Stimulated activated effector memory CD8-positive, alpha-beta T cell treated with anti-CD3 and anti-CD28 coated beads, Interleukin-12 subunit alpha, Interleukin-12 subunit beta, amount 100 ng/mL, for 72 hours (primary cell): ENCODE data around the gene GNGT2.
A peak's percentile ranks its signal among the peaks of the same experiment; 100 is the strongest.

ENCODE experiments used
- ATAC-seq: fragments of 150-1000 bp; cut with Tn5 transposase; 2 replicates; pipeline ENCODE4 v1.10.0; 2021
- DNase-seq, 2 donors: peaks; one replicate each; pipeline ENCODE4 v3.0.0; 2021 to 2022; ENCODE audit warnings: low spot score in 2 of 2
- H3K27ac Mint-ChIP-seq: one replicate; pipeline ENCODE4 v1.8.0; 2022; ENCODE audit warnings: mild to moderate bottlenecking, mixed read lengths
- H3K36me3 Mint-ChIP-seq: one replicate; pipeline ENCODE4 v1.8.0; 2022; ENCODE audit warnings: mild to moderate bottlenecking, mixed read lengths
- H3K4me1 Mint-ChIP-seq: one replicate; pipeline ENCODE4 v1.8.0; 2022; ENCODE audit warnings: mixed read lengths
- H3K4me3 Mint-ChIP-seq: one replicate; pipeline ENCODE4 v1.8.0; 2022; ENCODE audit warnings: mild to moderate bottlenecking, mixed read lengths
- H3K9me3 Mint-ChIP-seq: one replicate; pipeline ENCODE4 v1.8.0; 2022; ENCODE audit warnings: mixed read lengths

The GNGT2 gene

GRCh38 chr17:49235896-49236295 is 25.5 kb upstream of the GNGT2 start:
- H3K4me3 Mint-ChIP-seq, result no peak overlapping the region
- H3K4me1 Mint-ChIP-seq, result no peaks in the 10 kb centered on the region
- DNase-seq (no peak), ATAC-seq (no peak)
- H3K36me3 Mint-ChIP-seq, result no peaks in the 10 kb centered on the region
- no peaks in the 10 kb centered on the region for H3K9me3 Mint-ChIP-seq
- H3K27ac Mint-ChIP-seq, result no peak overlapping the region

DNA sequence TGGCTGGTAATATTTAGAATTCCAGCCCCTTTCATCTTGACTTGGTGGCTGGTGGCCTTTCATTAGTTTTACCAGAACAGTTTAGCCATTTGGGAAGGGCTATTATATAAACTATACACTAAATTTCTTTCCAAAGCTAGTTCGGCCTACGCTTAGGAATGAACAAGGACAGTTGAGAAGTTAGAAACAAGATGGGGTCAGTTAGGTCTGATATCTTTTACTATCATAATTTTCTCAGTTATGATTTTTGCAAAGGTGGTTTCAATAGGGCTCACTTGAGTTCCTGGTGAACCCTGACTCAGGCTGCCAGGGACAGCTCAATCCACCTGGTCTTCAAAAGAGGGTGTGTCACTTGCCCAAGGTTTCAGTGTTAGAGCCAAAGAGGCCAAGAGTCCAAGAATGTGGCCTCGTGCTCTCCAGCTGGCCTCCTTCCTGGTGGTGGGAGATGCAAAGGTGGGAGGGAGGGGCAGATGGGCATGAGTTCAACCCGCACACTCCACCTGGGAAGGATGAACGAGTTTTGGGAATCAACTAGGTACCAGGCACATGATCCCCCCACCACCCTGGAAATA is 24.2 kb upstream of the GNGT2 start:
- ATAC-seq, result no peak
- H3K9me3 Mint-ChIP-seq, result no peaks in the 10 kb centered on the region
- H3K36me3 Mint-ChIP-seq, result no peaks in the 10 kb centered on the region
- DNase-seq, result no peak
- peaks cover 10% of the 10 kb centered on the region for H3K4me1 Mint-ChIP-seq
- H3K4me3 Mint-ChIP-seq, result no peak overlapping the region
- H3K27ac Mint-ChIP-seq, result no peak overlapping the region

DNA sequence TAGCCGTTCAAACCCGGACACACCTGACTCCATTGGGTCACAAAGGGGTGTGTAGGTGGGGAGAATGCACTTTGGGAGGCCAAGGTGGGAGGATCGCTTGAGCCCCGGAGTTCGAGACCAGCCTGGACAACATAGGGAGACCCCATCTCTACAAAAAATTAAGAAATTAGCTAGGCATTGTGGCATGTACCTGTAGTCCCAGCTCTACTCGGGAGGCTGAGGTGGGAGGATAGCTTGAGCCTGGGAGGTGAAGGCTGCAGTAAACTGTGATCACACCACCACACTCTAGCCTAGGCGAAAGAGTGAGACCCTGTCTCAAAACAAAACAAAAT is 21.2 kb upstream of the GNGT2 start:
- DNase-seq (no peak), ATAC-seq (no peak)
- Mint-ChIP-seq H3K9me3 (no peaks in the 10 kb centered on the region), H3K36me3 (peaks cover 9% of the 10 kb centered on the region), H3K4me3 (peak overlapping the region; percentile 73), H3K27ac (no peak overlapping the region), H3K4me1 (peaks cover 29% of the 10 kb centered on the region)

- peak; percentile 80 to 92 for DNase-seq
- Mint-ChIP-seq H3K4me1 (peaks cover 33% of the 10 kb centered on the region), H3K4me3 (peak within 1 kb of the TSS; percentile 73), H3K9me3 (no peaks in the 10 kb centered on the region), H3K36me3 (peaks cover 10% of the 10 kb centered on the region), H3K27ac (peak within 1 kb of the TSS; percentile 8)
- ATAC-seq, result peak; percentile 94
These were observed 20.5 kb upstream of the GNGT2 start, which contains the start of gene PHOSPHO1 for GRCh38 chr17:49230636-49231562. Gene PHOSPHO1, minus strand, starts transcription at chr17:49230787. Its CDS starts 4,096 bp downstream, at chr17:49226691.

DNA sequence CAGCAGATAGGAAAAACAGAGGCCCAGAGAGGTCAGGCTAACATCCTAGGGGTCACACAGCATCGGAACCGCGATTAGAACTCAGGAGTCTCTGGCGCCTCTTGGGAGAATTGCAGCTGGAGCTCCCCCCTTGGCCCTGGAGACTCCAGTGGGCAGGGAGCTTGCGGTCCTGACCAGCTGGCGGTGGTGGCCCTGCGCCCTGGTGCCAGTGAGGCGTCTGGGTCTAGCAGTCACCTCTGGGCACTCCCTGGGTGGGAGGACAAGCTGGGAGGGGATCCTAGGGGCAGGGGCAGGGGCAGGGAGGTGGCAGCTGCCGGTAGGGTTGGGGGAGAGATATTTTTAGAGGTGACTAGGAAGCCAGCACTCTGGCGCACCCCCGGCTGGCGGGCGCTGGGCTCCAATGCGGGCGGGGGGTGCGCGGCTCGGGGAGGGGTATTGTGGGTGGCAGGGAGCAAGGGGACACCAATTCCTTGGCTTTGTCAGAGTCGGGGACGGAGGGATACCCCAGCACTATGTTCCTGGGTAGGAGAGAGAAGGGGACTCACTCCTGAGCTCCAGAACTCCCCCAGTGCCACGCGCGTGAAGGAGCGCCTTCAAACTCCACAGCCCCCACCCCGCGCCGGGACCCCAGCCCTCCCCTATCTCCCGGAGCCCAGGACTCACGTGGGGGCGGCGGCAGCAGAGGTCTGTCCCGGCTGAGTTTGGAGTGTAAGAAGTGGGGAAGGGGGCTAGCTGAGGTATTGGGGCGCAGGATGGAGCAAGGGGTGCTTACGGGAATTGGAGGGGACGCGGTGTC is 19.6 kb upstream of the GNGT2 start:
- ATAC-seq, result peak; percentile 3
- H3K9me3 Mint-ChIP-seq, result no peaks in the 10 kb centered on the region
- peaks cover 39% of the 10 kb centered on the region for H3K4me1 Mint-ChIP-seq
- peak overlapping the region; percentile 8 for H3K27ac Mint-ChIP-seq
- no peak for DNase-seq
- peak overlapping the region; percentile 73 for H3K4me3 Mint-ChIP-seq
- H3K36me3 Mint-ChIP-seq, result peaks cover 19% of the 10 kb centered on the region

GRCh38 chr17:49229076-49229804 is 18.9 kb upstream of the GNGT2 start:
- Mint-ChIP-seq H3K9me3 (no peaks in the 10 kb centered on the region), H3K27ac (peak overlapping the region; percentile 8), H3K36me3 (peaks cover 26% of the 10 kb centered on the region), H3K4me1 (peaks cover 46% of the 10 kb centered on the region), H3K4me3 (peak overlapping the region; percentile 73)
- ATAC-seq (no peak), DNase-seq (no peak)

- Mint-ChIP-seq H3K4me1 (peaks cover 58% of the 10 kb centered on the region), H3K4me3 (no peak overlapping the region), H3K9me3 (no peaks in the 10 kb centered on the region), H3K36me3 (peaks cover 41% of the 10 kb centered on the region), H3K27ac (peak overlapping the region; percentile 53)
- ATAC-seq, result peak; percentile 54
- DNase-seq, result peak; percentile 62 to 88
These were observed 17.3 kb upstream of the GNGT2 start for GRCh38 chr17:49227436-49228261.

GRCh38 chr17:49226771-49227435 is 16.5 kb upstream of the GNGT2 start:
- H3K4me1 Mint-ChIP-seq, result peaks cover 66% of the 10 kb centered on the region
- no peaks in the 10 kb centered on the region for H3K9me3 Mint-ChIP-seq
- peak overlapping the region; percentile 53 for H3K27ac Mint-ChIP-seq
- no peak for ATAC-seq
- DNase-seq, result no peak
- peaks cover 49% of the 10 kb centered on the region for H3K36me3 Mint-ChIP-seq
- no peak overlapping the region for H3K4me3 Mint-ChIP-seq

DNA sequence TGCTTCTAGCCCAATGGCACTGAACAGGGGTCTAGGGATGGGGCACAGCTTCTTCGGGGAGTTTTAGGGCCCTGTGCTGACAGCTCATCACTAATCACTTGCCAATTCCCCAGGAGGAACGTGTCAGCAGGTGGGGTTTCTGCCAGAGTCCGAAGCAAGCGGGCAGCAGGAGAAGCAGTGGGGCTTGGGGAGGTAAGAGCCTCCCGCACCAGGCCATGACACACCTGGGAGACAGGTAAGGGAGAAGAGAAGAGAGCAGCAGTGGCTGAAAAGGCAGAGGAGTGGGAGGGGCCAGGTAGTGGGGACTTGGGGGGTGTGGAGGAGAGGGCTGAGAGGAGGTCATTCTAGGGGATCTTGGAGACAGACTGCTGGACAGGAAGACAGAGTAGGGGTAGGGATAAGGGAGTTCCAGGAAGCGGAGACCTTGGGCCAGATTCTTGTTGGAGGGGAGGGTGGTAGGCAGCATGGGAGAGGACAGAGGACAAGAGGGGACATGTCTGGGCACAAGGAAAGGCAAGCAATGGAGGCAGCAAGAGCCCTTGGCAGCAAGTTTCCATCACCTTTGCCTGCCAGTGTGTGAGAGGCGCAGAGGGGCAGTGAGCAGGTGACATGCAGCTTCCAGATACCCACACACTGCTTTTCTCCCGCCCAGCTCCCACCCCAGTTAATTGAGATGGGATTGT is 15.3 kb upstream of the GNGT2 start:
- DNase-seq (no peak), ATAC-seq (no peak)
- Mint-ChIP-seq H3K36me3 (peaks cover 61% of the 10 kb centered on the region), H3K4me3 (peak overlapping the region; percentile 72), H3K27ac (peak overlapping the region; percentile 82), H3K9me3 (no peaks in the 10 kb centered on the region), H3K4me1 (peaks cover 68% of the 10 kb centered on the region)

DNA sequence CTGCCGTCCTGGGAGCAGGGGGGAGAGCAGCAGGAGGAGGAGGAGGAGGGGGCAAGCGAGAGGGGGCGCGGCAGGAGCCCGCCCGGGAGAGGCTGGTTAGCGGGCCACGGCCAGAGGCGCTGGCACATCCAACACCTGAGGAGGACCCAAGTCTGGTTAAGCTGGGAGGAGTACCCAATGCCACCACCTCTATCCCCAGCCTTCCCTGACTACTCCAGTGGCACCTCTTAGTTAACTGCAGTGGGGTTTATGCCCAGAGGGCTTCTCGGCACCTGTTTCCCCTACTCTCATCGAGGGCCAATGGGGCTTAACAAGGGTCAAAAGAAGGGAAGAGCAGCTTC is 14.6 kb upstream of the GNGT2 start:
- Mint-ChIP-seq H3K36me3 (peaks cover 68% of the 10 kb centered on the region), H3K9me3 (no peaks in the 10 kb centered on the region), H3K27ac (peak overlapping the region; percentile 73), H3K4me1 (peaks cover 68% of the 10 kb centered on the region), H3K4me3 (peak overlapping the region; percentile 72)
- no peak for ATAC-seq
- DNase-seq, result no peak

- DNase-seq, result peak in 1 of 2 donors; percentile 76
- Mint-ChIP-seq H3K27ac (peak overlapping the region; percentile 73), H3K4me1 (peaks cover 68% of the 10 kb centered on the region)
These were observed 14.0 kb upstream of the GNGT2 start for GRCh38 chr17:49224198-49224996.

GRCh38 chr17:49223517-49224197 is 13.3 kb upstream of the GNGT2 start:
- DNase-seq, result peak; percentile 72 to 89
- H3K9me3 Mint-ChIP-seq, result no peaks in the 10 kb centered on the region
- peak overlapping the region; percentile 72 for H3K4me3 Mint-ChIP-seq
- H3K27ac Mint-ChIP-seq, result peak overlapping the region; percentile 73
- H3K36me3 Mint-ChIP-seq, result peaks cover 81% of the 10 kb centered on the region
- H3K4me1 Mint-ChIP-seq, result peaks cover 74% of the 10 kb centered on the region
- peak; percentile 31 for ATAC-seq

More at GRCh38 chr17:49224198-49224996, 14.0 kb upstream of the GNGT2 start:
- H3K4me3 Mint-ChIP-seq, result peak overlapping the region; percentile 72
- peak; percentile 44 for ATAC-seq
- no peaks in the 10 kb centered on the region for H3K9me3 Mint-ChIP-seq
- H3K36me3 Mint-ChIP-seq, result peaks cover 74% of the 10 kb centered on the region
